SJSA1 (cell line): ENCODE data around the gene IMMP1L. TPM values are rescaled to one million over a fixed set of nuclear protein-coding genes. Genes with fewer than 3 reads are reported as not detected.

Experiments
- DNase-seq, 2 experiments: peaks; one replicate each; pipeline ENCODE4 v3.0.0-alpha.2; 2015 to 2020; ENCODE audit warnings: low spot score in 2 of 2, low read depth in 1 of 2
- H3K27ac ChIP-seq: fragments of 250-450 bp; sonication (Bioruptor Pico); 2 replicates; pipeline ENCODE4 v1.5.1; 2020; ENCODE audit warnings: mild to moderate bottlenecking, moderate library complexity
- H3K27me3 ChIP-seq: fragments of 250-450 bp; sonication (Bioruptor Pico); replicated peaks from 2 replicates; pipeline ENCODE4 v1.5.1; 2020; ENCODE audit warnings: mild to moderate bottlenecking, moderate library complexity
- H3K36me3 ChIP-seq: fragments of 250-450 bp; sonication (Bioruptor Pico); 2 replicates; pipeline ENCODE4 v1.5.1; 2020; ENCODE audit warnings: mild to moderate bottlenecking
- H3K4me1 ChIP-seq: fragments of 250-450 bp; sonication (Bioruptor Pico); replicated peaks from 2 replicates; pipeline ENCODE4 v1.6.1; 2021; ENCODE audit warnings: mild to moderate bottlenecking
- H3K4me3 ChIP-seq: fragments of 250-450 bp; sonication (Bioruptor Pico); 2 replicates; pipeline ENCODE4 v1.5.1; 2020; ENCODE audit warnings: mild to moderate bottlenecking
- H3K9me3 ChIP-seq: fragments of 250-450 bp; sonication (Bioruptor Pico); replicated peaks from 2 replicates; pipeline ENCODE4 v1.5.1; 2020; ENCODE audit warnings: mild to moderate bottlenecking
- total RNA-seq: library from RNA; depleted of rRNA; stranded (reverse); fragments of >200 nt; shearing (Covaris generic); gene quantifications from 2 replicates; pipeline ENCODE4 v1.2.3, GENCODE V29; 2014; rRNA removed

IMMP1L gene, protein sequence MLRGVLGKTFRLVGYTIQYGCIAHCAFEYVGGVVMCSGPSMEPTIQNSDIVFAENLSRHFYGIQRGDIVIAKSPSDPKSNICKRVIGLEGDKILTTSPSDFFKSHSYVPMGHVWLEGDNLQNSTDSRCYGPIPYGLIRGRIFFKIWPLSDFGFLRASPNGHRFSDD
- 6.5 and 50.9 TPM in 2 replicates for total RNA-seq

DNA sequence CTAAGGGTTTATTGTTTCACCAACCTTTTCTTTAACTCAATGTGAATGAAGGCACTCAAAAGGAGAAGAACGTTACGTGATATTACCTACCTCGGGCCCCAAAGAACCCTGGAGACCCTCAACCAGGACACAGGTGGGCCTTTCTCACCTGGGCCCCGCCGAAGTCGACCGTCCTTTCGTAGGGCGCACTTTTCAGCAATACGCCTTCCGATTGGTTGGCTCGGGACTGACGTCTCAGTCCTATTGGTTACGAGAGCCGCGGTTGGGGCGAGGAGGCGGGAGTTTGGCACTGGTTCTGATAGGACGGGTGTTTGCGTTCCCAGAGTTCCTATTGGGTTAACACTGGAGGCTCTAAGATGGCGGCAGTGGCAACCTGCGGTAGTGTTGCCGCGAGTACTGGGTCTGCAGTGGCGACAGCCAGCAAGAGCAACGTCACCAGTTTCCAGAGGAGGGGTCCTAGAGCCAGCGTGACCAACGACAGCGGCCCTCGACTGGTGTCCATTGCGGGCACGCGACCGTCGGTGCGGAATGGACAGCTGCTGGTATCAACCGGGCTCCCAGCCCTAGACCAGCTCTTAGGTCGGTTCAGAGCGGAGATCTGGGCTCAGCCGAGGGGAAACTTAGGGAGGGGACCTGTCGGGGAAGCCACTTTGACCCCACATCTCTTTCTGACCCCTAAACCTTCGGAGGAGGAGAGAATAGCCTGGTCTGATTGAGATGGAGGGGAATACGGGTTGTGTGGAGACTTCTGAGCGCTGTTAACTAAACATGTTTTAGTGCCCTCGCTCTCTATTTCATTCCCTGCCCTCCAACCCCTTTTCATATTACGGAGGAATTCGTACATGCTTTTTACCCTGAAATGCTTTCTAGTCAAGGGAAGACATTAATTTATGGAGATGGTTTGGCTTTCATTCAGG, at the start of gene IMMP1L, which contains the start of gene ELP4:
Gene IMMP1L, minus strand, starts transcription at position 194 of the 917 bp plus-strand sequence. CDS start 46,346 bp downstream, outside the sequence.
Gene ELP4, plus strand, starts transcription at position 339 of the 917 bp plus-strand sequence. Its CDS starts 18 bp downstream, at position 357.
- Histone ChIP-seq H3K9me3 (no peaks in the 10 kb centered on the region), H3K4me1 (0 out of 2 replicates have a peak, but pooled peaks cover 7% of the 10 kb centered on the region), H3K27me3 (no peaks in the 10 kb centered on the region), H3K36me3 (no peaks in the 10 kb centered on the region), H3K27ac (peak within 1 kb of the TSS; percentile 47), H3K4me3 (peak within 1 kb of the TSS; percentile 73)
- peak; percentile 93 to 95 for DNase-seq

GRCh38 chr11:31558001-31558400, 48.6 kb upstream of the IMMP1L start:
- H3K4me1 ChIP-seq = no peaks in the 10 kb centered on the region
- no peaks in the 10 kb centered on the region for H3K36me3 ChIP-seq
- no peak overlapping the region for H3K27ac ChIP-seq
- H3K4me3 ChIP-seq = no peak overlapping the region
- no peaks in the 10 kb centered on the region for H3K9me3 ChIP-seq
- no peaks in the 10 kb centered on the region for H3K27me3 ChIP-seq
- DNase-seq = no peak

DNA sequence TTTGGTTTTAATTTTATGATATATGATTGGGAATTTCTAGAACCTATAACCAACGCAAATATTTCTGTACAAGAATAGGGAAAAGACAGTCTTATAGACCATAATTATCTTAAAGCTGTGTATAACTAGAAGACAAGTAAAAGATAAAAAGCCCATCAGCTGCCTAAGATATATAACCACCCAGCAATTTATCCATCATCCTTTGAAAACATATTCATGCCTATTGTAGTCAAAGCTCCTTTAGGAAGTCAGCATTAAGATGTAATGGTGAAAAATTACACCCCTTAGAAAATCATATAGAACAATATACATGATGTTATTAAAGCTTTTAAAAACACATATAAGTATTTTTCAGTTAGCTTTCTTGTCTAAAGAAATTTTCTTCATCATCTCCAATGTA, 46.5 kb upstream of the IMMP1L start:
- Histone ChIP-seq H3K36me3 (no peaks in the 10 kb centered on the region), H3K9me3 (no peaks in the 10 kb centered on the region), H3K27me3 (no peaks in the 10 kb centered on the region), H3K4me1 (no peaks in the 10 kb centered on the region), H3K4me3 (no peak overlapping the region), H3K27ac (no peak overlapping the region)
- no peak for DNase-seq

GRCh38 chr11:31542862-31543261, 33.4 kb upstream of the IMMP1L start:
- H3K4me1 ChIP-seq = no peaks in the 10 kb centered on the region
- no peak overlapping the region for H3K27ac ChIP-seq
- H3K36me3 ChIP-seq = peaks cover 12% of the 10 kb centered on the region; the same call in 1 of the 2 replicates
- H3K27me3 ChIP-seq = no peaks in the 10 kb centered on the region
- peaks cover 3% of the 10 kb centered on the region; the same call in 1 of the 2 replicates for H3K9me3 ChIP-seq
- H3K4me3 ChIP-seq = no peak overlapping the region
- DNase-seq = no peak

- no peaks in the 10 kb centered on the region for H3K27me3 ChIP-seq
- no peak overlapping the region for H3K4me3 ChIP-seq
- no peak overlapping the region for H3K27ac ChIP-seq
- DNase-seq = no peak
- no peaks in the 10 kb centered on the region for H3K9me3 ChIP-seq
- H3K36me3 ChIP-seq = no peaks in the 10 kb centered on the region
- H3K4me1 ChIP-seq = no peaks in the 10 kb centered on the region
Observed at GRCh38 chr11:31535479-31535878, 26.1 kb upstream of the IMMP1L start.

DNA sequence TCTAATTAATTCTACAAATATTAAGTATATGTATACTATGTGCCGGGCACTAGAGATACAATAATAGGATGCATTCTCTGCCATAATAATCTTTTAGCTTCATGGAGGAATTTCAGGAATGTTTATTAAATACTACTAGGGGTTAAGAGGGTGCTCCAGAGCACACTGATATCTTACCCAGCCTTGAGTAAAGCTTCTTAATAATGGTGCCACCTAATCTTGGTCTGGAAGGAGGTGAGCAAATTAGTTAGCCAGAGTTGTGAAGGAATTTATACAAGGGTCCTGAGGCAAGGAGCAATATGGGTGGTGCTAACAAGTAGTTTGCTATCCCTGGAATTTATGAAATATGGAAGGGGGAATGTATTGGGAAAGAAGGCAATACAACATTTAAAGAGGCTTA, 21.9 kb upstream of the IMMP1L start:
- no peaks in the 10 kb centered on the region for H3K4me1 ChIP-seq
- no peak overlapping the region for H3K27ac ChIP-seq
- no peak overlapping the region for H3K4me3 ChIP-seq
- H3K36me3 ChIP-seq = no peaks in the 10 kb centered on the region
- no peak for DNase-seq
- no peaks in the 10 kb centered on the region for H3K27me3 ChIP-seq
- no peaks in the 10 kb centered on the region for H3K9me3 ChIP-seq

GRCh38 chr11:31529701-31530100, 20.3 kb upstream of the IMMP1L start:
- Histone ChIP-seq H3K9me3 (no peaks in the 10 kb centered on the region), H3K27ac (no peak overlapping the region), H3K36me3 (no peaks in the 10 kb centered on the region), H3K4me1 (no peaks in the 10 kb centered on the region), H3K4me3 (no peak overlapping the region), H3K27me3 (no peaks in the 10 kb centered on the region)
- DNase-seq = no peak

- Histone ChIP-seq H3K4me3 (no peak overlapping the region), H3K4me1 (no peaks in the 10 kb centered on the region), H3K36me3 (no peaks in the 10 kb centered on the region), H3K27me3 (no peaks in the 10 kb centered on the region), H3K27ac (no peak overlapping the region), H3K9me3 (no peaks in the 10 kb centered on the region)
- DNase-seq = no peak
Observed at GRCh38 chr11:31529189-31529588, 19.8 kb upstream of the IMMP1L start.

DNA sequence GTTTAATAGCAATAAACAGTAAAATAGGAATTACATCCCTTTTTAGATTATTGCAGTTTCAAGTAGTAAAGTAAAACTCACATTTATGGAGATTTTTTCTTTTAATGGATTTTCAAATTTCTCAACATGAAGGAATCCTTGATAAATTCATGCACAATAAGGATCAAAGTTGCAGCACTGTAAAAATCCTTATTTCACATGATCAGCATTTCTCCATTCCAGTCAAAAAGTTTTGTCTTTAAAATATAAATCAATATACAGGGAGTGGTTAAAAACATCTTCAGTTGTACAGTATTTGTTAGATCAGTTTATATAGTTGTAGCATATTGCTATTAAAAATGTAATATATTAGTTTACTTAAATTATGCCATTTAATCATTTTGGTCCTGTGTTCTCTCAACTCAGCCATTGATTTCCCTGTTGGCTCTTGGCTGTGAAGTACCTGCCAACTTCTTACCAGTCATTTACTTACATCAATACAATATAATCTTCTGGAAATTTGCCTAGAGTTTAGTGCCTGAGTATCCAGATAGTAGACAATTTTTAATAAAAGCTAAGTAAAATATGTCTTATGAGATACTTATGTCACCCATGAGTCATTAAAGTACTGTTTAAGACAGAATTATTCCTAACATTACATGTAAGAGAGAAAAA, 12.2 kb upstream of the IMMP1L start:
- no peaks in the 10 kb centered on the region for H3K9me3 ChIP-seq
- H3K4me3 ChIP-seq = no peak overlapping the region
- no peak for DNase-seq
- H3K27ac ChIP-seq = no peak overlapping the region
- H3K36me3 ChIP-seq = no peaks in the 10 kb centered on the region
- H3K4me1 ChIP-seq = no peaks in the 10 kb centered on the region
- no peaks in the 10 kb centered on the region for H3K27me3 ChIP-seq

DNA sequence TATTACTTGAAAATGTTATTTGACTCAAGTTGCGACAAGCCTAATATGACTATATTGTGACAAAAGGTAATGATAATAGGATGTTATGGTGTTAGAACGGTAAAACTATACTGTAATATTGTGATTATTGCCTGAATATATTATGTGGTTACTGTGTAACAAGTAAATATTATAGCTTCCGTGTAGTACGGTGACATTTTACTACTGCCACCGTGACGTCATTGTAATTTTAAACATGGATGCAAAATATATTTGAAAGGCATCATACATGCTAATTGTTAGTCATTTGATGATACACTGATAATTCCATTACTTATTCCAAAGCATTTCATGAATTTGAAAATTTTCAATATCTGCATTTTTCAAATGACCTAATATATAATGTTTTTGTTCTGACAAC, 2.7 kb upstream of the IMMP1L start:
- H3K27ac ChIP-seq = no peak overlapping the region
- no peaks in the 10 kb centered on the region for H3K36me3 ChIP-seq
- no peaks in the 10 kb centered on the region for H3K9me3 ChIP-seq
- H3K4me3 ChIP-seq = no peak overlapping the region
- DNase-seq = no peak
- 0 out of 2 replicates have a peak, but pooled peaks cover 7% of the 10 kb centered on the region for H3K4me1 ChIP-seq
- no peaks in the 10 kb centered on the region for H3K27me3 ChIP-seq

- H3K4me1 ChIP-seq = 0 out of 2 replicates have a peak, but pooled peaks cover 7% of the 10 kb centered on the region
- peak overlapping the region; percentile 18; the same call in 1 of the 2 replicates for H3K27ac ChIP-seq
- H3K4me3 ChIP-seq = peak overlapping the region; percentile 73
- no peaks in the 10 kb centered on the region for H3K27me3 ChIP-seq
- peaks cover 2% of the 10 kb centered on the region; the same call in 1 of the 2 replicates for H3K36me3 ChIP-seq
- no peaks in the 10 kb centered on the region for H3K9me3 ChIP-seq
- no peak for DNase-seq
Observed at GRCh38 chr11:31509051-31509428, 382 bp downstream of the IMMP1L start.

DNA sequence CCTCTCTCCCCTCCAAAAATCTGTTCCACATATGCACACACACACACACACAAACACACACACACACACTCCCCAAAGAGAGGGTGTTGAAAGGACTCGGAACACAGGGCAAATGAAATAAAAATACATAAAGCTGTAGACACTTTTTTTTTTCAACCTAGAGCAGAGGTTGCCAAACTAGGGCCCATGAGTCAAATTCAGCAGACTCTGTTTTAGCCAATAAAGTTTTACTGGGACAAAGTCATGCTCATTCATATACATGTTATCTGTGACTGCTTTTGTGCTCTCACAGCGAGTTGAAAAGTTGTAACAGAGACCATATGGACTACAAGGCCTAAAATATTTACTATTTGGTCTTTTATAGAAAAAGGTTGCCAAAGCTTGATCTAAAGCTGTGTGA, 8.9 kb downstream of the IMMP1L start:
- Histone ChIP-seq H3K27me3 (no peaks in the 10 kb centered on the region), H3K36me3 (peaks cover 11% of the 10 kb centered on the region; the same call in 1 of the 2 replicates), H3K4me3 (no peak overlapping the region), H3K27ac (no peak overlapping the region), H3K4me1 (no peaks in the 10 kb centered on the region), H3K9me3 (no peaks in the 10 kb centered on the region)
- DNase-seq = no peak

- Histone ChIP-seq H3K27ac (no peak overlapping the region), H3K4me1 (no peaks in the 10 kb centered on the region), H3K4me3 (no peak overlapping the region), H3K36me3 (peaks cover 19% of the 10 kb centered on the region; the same call in 1 of the 2 replicates), H3K9me3 (no peaks in the 10 kb centered on the region), H3K27me3 (no peaks in the 10 kb centered on the region)
- DNase-seq = no peak
Observed at GRCh38 chr11:31499576-31500178, 9.7 kb downstream of the IMMP1L start.
